ENCODE data around the gene CCHCR1. TPM values are rescaled to one million over a fixed set of nuclear protein-coding genes. Genes with fewer than 3 reads are reported as not detected.

The CCHCR1 gene
- total and polyA plus RNA-seq, 2 of the 13 experiments (the other 11 are each of a cell fraction or from before 2014, with no cell fraction given), result 14.6 to 28.2 TPM

DNA sequence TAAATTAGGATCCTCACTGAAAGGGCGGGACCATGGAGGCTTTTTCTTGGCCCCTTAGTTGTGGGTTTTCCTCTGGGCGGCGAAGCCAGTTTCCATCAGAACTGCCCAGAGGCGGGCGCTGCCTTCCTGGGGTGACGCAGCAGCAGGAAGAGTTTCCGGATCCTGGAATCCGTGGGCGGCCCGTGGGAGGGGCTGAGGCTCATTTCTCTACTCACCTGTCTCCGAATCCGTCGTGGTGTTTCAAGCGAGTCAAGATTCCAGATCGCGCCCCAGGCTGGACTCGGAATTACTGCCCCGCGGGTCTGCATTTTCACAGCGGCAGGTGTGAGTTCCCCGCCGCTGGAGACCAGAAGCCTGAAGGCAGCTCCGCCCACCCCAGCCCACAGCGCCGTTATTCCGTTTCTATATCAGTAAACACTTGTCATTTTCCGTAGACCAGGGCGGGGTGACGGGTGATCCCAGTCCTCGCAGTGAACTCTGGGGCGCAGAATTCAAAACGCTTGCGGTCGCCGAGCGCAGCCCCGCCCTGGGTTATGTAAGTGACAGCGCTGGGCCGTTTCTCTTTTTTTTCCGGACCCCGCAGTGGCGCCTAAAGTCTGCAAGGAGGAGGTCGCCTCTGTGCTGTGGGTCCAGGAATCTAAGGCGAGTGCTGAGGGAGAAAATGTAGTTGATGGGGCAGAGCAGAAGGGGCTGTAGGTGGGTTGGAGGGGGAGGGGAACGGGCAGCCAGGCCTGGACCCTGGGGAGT, 40.1 kb upstream of the CCHCR1 start (continued):
- TF ChIP-seq, protein P1, sequence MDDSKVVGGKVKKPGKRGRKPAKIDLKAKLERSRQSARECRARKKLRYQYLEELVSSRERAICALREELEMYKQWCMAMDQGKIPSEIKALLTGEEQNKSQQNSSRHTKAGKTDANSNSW (CRISPR knock-in tag; IDR thresholded peaks at IDR 0.05; ENCODE audit: borderline replicate concordance), result no peak
- TF ChIP-seq DNMT3B (CRISPR knock-in tag; conservative IDR thresholded peaks at IDR 0.05), result no peak
- peak; percentile 36; the same call in 1 of the 2 replicates for TF ChIP-seq BCL6 (CRISPR knock-in tag; IDR thresholded peaks at IDR 0.05)
- TF ChIP-seq, protein P2, sequence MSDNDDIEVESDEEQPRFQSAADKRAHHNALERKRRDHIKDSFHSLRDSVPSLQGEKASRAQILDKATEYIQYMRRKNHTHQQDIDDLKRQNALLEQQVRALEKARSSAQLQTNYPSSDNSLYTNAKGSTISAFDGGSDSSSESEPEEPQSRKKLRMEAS (IDR thresholded peaks at IDR 0.05), result peak; percentile 75
- TF ChIP-seq ZKSCAN5 (CRISPR knock-in tag; IDR thresholded peaks at IDR 0.05), result no peak
- no peak for TF ChIP-seq SETDB1 (CRISPR knock-in tag; IDR thresholded peaks at IDR 0.05; ENCODE audit: borderline replicate concordance)
- TF ChIP-seq, protein P3, sequence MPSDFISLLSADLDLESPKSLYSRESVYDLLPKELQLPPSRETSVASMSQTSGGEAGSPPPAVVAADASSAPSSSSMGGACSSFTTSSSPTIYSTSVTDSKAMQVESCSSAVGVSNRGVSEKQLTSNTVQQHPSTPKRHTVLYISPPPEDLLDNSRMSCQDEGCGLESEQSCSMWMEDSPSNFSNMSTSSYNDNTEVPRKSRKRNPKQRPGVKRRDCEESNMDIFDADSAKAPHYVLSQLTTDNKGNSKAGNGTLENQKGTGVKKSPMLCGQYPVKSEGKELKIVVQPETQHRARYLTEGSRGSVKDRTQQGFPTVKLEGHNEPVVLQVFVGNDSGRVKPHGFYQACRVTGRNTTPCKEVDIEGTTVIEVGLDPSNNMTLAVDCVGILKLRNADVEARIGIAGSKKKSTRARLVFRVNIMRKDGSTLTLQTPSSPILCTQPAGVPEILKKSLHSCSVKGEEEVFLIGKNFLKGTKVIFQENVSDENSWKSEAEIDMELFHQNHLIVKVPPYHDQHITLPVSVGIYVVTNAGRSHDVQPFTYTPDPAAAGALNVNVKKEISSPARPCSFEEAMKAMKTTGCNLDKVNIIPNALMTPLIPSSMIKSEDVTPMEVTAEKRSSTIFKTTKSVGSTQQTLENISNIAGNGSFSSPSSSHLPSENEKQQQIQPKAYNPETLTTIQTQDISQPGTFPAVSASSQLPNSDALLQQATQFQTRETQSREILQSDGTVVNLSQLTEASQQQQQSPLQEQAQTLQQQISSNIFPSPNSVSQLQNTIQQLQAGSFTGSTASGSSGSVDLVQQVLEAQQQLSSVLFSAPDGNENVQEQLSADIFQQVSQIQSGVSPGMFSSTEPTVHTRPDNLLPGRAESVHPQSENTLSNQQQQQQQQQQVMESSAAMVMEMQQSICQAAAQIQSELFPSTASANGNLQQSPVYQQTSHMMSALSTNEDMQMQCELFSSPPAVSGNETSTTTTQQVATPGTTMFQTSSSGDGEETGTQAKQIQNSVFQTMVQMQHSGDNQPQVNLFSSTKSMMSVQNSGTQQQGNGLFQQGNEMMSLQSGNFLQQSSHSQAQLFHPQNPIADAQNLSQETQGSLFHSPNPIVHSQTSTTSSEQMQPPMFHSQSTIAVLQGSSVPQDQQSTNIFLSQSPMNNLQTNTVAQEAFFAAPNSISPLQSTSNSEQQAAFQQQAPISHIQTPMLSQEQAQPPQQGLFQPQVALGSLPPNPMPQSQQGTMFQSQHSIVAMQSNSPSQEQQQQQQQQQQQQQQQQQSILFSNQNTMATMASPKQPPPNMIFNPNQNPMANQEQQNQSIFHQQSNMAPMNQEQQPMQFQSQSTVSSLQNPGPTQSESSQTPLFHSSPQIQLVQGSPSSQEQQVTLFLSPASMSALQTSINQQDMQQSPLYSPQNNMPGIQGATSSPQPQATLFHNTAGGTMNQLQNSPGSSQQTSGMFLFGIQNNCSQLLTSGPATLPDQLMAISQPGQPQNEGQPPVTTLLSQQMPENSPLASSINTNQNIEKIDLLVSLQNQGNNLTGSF (CRISPR knock-in tag; IDR thresholded peaks at IDR 0.05), result no peak
- TF ChIP-seq ZNF589 (CRISPR knock-in tag; conservative IDR thresholded peaks at IDR 0.05), result peak; percentile 60; the same call in 1 of the 2 replicates
- TF ChIP-seq, protein P4, sequence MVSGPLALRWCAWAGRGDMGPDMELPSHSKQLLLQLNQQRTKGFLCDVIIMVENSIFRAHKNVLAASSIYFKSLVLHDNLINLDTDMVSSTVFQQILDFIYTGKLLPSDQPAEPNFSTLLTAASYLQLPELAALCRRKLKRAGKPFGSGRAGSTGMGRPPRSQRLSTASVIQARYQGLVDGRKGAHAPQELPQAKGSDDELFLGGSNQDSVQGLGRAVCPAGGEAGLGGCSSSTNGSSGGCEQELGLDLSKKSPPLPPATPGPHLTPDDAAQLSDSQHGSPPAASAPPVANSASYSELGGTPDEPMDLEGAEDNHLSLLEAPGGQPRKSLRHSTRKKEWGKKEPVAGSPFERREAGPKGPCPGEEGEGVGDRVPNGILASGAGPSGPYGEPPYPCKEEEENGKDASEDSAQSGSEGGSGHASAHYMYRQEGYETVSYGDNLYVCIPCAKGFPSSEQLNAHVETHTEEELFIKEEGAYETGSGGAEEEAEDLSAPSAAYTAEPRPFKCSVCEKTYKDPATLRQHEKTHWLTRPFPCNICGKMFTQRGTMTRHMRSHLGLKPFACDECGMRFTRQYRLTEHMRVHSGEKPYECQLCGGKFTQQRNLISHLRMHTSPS (CRISPR knock-in tag; IDR thresholded peaks at IDR 0.05; ENCODE audit: low read depth), result no peak
- TF ChIP-seq NR2F2 (IDR thresholded peaks at IDR 0.05; ENCODE audit: borderline replicate concordance, low read depth), result no peak
- TF ChIP-seq ATM (IDR thresholded peaks at IDR 0.05; ENCODE audit: borderline replicate concordance), result no peak
- TF ChIP-seq KAT2B (IDR thresholded peaks at IDR 0.05; ENCODE audit: borderline replicate concordance, low read depth, low read length), result no peak
- peak; percentile 80 for TF ChIP-seq ASH2L (IDR thresholded peaks at IDR 0.05; ENCODE audit: insufficient read length, low read depth, low read length)
- no peak for TF ChIP-seq HOXA7 (CRISPR knock-in tag; IDR thresholded peaks at IDR 0.05)
- TF ChIP-seq JUN (CRISPR knock-in tag; IDR thresholded peaks at IDR 0.05), result peak; percentile 68
- TF ChIP-seq, protein P5, sequence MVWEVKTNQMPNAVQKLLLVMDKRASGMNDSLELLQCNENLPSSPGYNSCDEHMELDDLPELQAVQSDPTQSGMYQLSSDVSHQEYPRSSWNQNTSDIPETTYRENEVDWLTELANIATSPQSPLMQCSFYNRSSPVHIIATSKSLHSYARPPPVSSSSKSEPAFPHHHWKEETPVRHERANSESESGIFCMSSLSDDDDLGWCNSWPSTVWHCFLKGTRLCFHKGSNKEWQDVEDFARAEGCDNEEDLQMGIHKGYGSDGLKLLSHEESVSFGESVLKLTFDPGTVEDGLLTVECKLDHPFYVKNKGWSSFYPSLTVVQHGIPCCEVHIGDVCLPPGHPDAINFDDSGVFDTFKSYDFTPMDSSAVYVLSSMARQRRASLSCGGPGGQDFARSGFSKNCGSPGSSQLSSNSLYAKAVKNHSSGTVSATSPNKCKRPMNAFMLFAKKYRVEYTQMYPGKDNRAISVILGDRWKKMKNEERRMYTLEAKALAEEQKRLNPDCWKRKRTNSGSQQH (CRISPR knock-in tag; IDR thresholded peaks at IDR 0.05; ENCODE audit: low read depth), result no peak; the same call in 1 of the 2 replicates
- no peak for TF ChIP-seq U2AF2 (IDR thresholded peaks at IDR 0.05; ENCODE audit: low read depth, low read length)
- TF ChIP-seq, protein P6, sequence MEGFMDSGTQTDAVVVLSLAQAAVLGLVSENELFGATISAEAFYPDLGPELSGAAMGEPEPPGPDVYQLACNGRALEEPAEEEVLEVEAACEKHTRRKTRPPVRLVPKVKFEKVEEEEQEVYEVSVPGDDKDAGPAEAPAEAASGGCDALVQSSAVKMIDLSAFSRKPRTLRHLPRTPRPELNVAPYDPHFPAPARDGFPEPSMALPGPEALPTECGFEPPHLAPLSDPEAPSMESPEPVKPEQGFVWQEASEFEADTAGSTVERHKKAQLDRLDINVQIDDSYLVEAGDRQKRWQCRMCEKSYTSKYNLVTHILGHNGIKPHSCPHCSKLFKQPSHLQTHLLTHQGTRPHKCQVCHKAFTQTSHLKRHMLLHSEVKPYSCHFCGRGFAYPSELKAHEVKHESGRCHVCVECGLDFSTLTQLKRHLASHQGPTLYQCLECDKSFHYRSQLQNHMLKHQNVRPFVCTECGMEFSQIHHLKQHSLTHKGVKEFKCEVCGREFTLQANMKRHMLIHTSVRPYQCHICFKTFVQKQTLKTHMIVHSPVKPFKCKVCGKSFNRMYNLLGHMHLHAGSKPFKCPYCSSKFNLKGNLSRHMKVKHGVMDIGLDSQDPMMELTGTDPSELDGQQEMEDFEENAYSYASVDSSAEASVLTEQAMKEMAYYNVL (CRISPR knock-in tag; IDR thresholded peaks at IDR 0.05; ENCODE audit: borderline replicate concordance), result no peak; the same call in 1 of the 2 replicates

Measured in HepG2 (cell line).